IMR-90 (cell line): ENCODE measurements around the gene ATP2B2. TPM values are rescaled to one million over a fixed set of nuclear protein-coding genes. Genes with fewer than 3 reads are reported as not detected.

Experiments
- ATAC-seq: fragments of 200-7000 bp; cut with Tn5 transposase; 2 replicates; pipeline ENCODE4 v1.9.1; 2020; ENCODE audit warnings: low read depth, mild to moderate bottlenecking, moderate library complexity
- BruUV-seq: library from RNA; stranded (reverse); fragments of 400-500 nt; replicated peaks from 2 replicates; lab custom pipeline; 2021; lab: Mats Ljungman, UMichigan
- CTCF ChIA-PET: fragments of 300-600 bp; formaldehyde crosslinking; extraction: SDS; loops from one replicate; lab custom pipeline; 2021; ENCODE audit warnings: antibody characterized with exemption; lab: Yijun Ruan, JAX
- POLR2A ChIA-PET: fragments of 300-600 bp; sonication (Branson Sonifier 250); formaldehyde crosslinking; loops from one replicate; lab custom pipeline; 2022; ENCODE audit warnings: antibody characterized with exemption; ENCODE audit not compliant: unreplicated experiment; lab: Charles Lee
- DNase-seq: peaks from one replicate; pipeline ENCODE4 v3.0.0; 2013
- H2AFZ ChIP-seq: replicated peaks from 2 replicates; pipeline ENCODE3; 2013; ENCODE audit warnings: low read length, mild to moderate bottlenecking; ENCODE audit not compliant: poor library complexity
- H2AK5ac ChIP-seq: 2 replicates; pipeline ENCODE4 v1.6.1; 2013; ENCODE audit warnings: low read depth, low read length, inconsistent platforms
- H2AK9ac ChIP-seq: replicated peaks from 2 replicates; pipeline ENCODE3; 2013; ENCODE audit warnings: mild to moderate bottlenecking, low read depth, low read length, moderate library complexity; ENCODE audit not compliant: poor library complexity
- H2BK120ac ChIP-seq: 2 replicates; pipeline ENCODE4 v1.6.1; 2013; ENCODE audit warnings: low read depth, low read length, inconsistent platforms
- H2BK15ac ChIP-seq: 3 replicates; pipeline ENCODE4 v1.6.1; 2013; ENCODE audit warnings: low read depth, low read length, inconsistent platforms
- H2BK20ac ChIP-seq: 2 replicates; pipeline ENCODE4 v1.6.1; 2013; ENCODE audit warnings: low read depth, mild to moderate bottlenecking, inconsistent platforms, low read length, moderate library complexity
- H2BK5ac ChIP-seq: 2 replicates; pipeline ENCODE4 v1.6.1; 2013; ENCODE audit warnings: mild to moderate bottlenecking, low read depth, low read length, inconsistent platforms; ENCODE audit not compliant: poor library complexity, severe bottlenecking
- H3K14ac ChIP-seq: replicated peaks from 2 replicates; pipeline ENCODE4 v1.6.1; 2013; ENCODE audit warnings: low read depth, low read length, inconsistent platforms
- H3K18ac ChIP-seq: 2 replicates; pipeline ENCODE4 v1.6.1; 2013; ENCODE audit warnings: low read depth, low read length, control low read depth
- H3K23ac ChIP-seq: 2 replicates; pipeline ENCODE4 v1.6.1; 2013; ENCODE audit warnings: low read depth, low read length, inconsistent platforms
- H3K27ac ChIP-seq: 2 replicates; pipeline ENCODE4 v1.5.1; 2013; ENCODE audit warnings: mild to moderate bottlenecking, control low read depth, low read length; ENCODE audit not compliant: insufficient read depth
- H3K27me3 ChIP-seq: 2 replicates; pipeline ENCODE4 v1.6.1; 2013; ENCODE audit warnings: low read length; ENCODE audit not compliant: control insufficient read depth, insufficient read depth
- H3K36me3 ChIP-seq: 2 replicates; pipeline ENCODE4 v1.6.1; 2013; ENCODE audit warnings: low read length, mixed read lengths; ENCODE audit not compliant: control insufficient read depth, insufficient read depth
- H3K4ac ChIP-seq: 2 replicates; pipeline ENCODE4 v1.6.1; 2013; ENCODE audit warnings: low read depth, low read length, inconsistent platforms
- H3K4me1 ChIP-seq: 2 replicates; pipeline ENCODE4 v1.6.1; 2013; ENCODE audit warnings: low read length, mixed read lengths; ENCODE audit not compliant: control insufficient read depth, insufficient read depth
- H3K4me2 ChIP-seq: 2 replicates; pipeline ENCODE4 v1.6.1; 2013; ENCODE audit warnings: low read depth, mild to moderate bottlenecking, control low read depth, low read length, moderate library complexity
- H3K4me3 ChIP-seq: 2 replicates; pipeline ENCODE4 v1.5.1; 2013; ENCODE audit warnings: low read depth, mild to moderate bottlenecking, control low read depth, low read length, moderate library complexity; ENCODE audit not compliant: insufficient read depth
- H3K56ac ChIP-seq: 2 replicates; pipeline ENCODE4 v1.6.1; 2013; ENCODE audit warnings: low read length, inconsistent platforms; ENCODE audit not compliant: insufficient read depth; ENCODE audit errors: extremely low read depth
- H3K79me1 ChIP-seq, 2 experiments: 2 replicates each; pipeline ENCODE4 v1.6.1; 2013; ENCODE audit warnings: low read length in 2 of 2, inconsistent platforms in 1 of 2, low read depth in 1 of 2
- H3K9ac ChIP-seq: 2 replicates; pipeline ENCODE4 v1.6.1; 2013; ENCODE audit warnings: low read depth, low read length, control low read depth
- H3K9me1 ChIP-seq: 2 replicates; pipeline ENCODE4 v1.6.1; 2013; ENCODE audit warnings: low read length, inconsistent platforms; ENCODE audit not compliant: insufficient read depth
- H3K9me3 ChIP-seq: 2 replicates; pipeline ENCODE4 v1.6.1; 2013; ENCODE audit warnings: low read length; ENCODE audit not compliant: control insufficient read depth, insufficient read depth
- H4K20me1 ChIP-seq: 2 replicates; pipeline ENCODE4 v1.6.1; 2013; ENCODE audit warnings: low read length, inconsistent platforms; ENCODE audit not compliant: insufficient read depth
- H4K5ac ChIP-seq: 2 replicates; pipeline ENCODE4 v1.6.1; 2013; ENCODE audit warnings: mild to moderate bottlenecking, low read depth, low read length, control low read depth
- H4K8ac ChIP-seq, 2 experiments: 2 replicates each; pipeline ENCODE4 v1.6.1; 2013; ENCODE audit warnings: low read depth in 2 of 2, low read length in 2 of 2, control low read depth in 1 of 2, inconsistent platforms in 1 of 2
- H4K91ac ChIP-seq: 2 replicates; pipeline ENCODE4 v1.6.1; 2013; ENCODE audit warnings: low read depth, low read length, inconsistent platforms; ENCODE audit not compliant: insufficient read depth
- BHLHE40 ChIP-seq: fragments of 150-350 bp; IDR thresholded peaks from 2 replicates; pipeline ENCODE4 v1.6.1; 2016; ENCODE audit warnings: mild to moderate bottlenecking, low read depth, low read length
- CEBPB ChIP-seq: IDR thresholded peaks from 2 replicates; pipeline ENCODE4 v1.6.1; 2012; ENCODE audit warnings: low read depth, low read length, improper control_type of control experiment
- CHD1 ChIP-seq: IDR thresholded peaks from 2 replicates; pipeline ENCODE4 v1.6.1; 2012; ENCODE audit warnings: low read depth, low read length, improper control_type of control experiment
- FOS ChIP-seq: fragments of 150-350 bp; IDR thresholded peaks from 2 replicates; pipeline ENCODE4 v1.6.1; 2016; ENCODE audit warnings: low read depth, low read length
- MAFK ChIP-seq: IDR thresholded peaks from 2 replicates; pipeline ENCODE4 v1.6.1; 2012; ENCODE audit warnings: low read depth, low read length, improper control_type of control experiment
- MAZ ChIP-seq: IDR thresholded peaks from 2 replicates; pipeline ENCODE4 v1.6.1; 2012; ENCODE audit warnings: low read depth, mild to moderate bottlenecking, low read length, improper control_type of control experiment, moderate library complexity, borderline replicate concordance
- NFE2L2 ChIP-seq: fragments of 150-350 bp; IDR thresholded peaks from 2 replicates; pipeline ENCODE4 v1.6.1; 2016; ENCODE audit warnings: low read depth, mild to moderate bottlenecking, low read length
- POLR2A ChIP-seq: IDR thresholded peaks from 2 replicates; pipeline ENCODE4 v1.6.1; 2012; ENCODE audit warnings: mild to moderate bottlenecking, low read depth, low read length
- RAD21 ChIP-seq: IDR thresholded peaks from 2 replicates; pipeline ENCODE4 v1.6.1; 2012; ENCODE audit warnings: low read length, improper control_type of control experiment
- RCOR1 ChIP-seq: IDR thresholded peaks from 2 replicates; pipeline ENCODE4 v1.6.1; 2012; ENCODE audit warnings: mild to moderate bottlenecking, low read length, improper control_type of control experiment; ENCODE audit not compliant: insufficient replicate concordance
- RFX5 ChIP-seq: IDR thresholded peaks from 2 replicates; pipeline ENCODE4 v1.8.0; 2012; ENCODE audit warnings: low read depth, mild to moderate bottlenecking, low read length, moderate library complexity
- SMC3 ChIP-seq: fragments of 150-350 bp; IDR thresholded peaks from 2 replicates; pipeline ENCODE4 v1.6.1; 2016; ENCODE audit warnings: low read depth, mild to moderate bottlenecking, antibody characterized with exemption, low read length, moderate library complexity
- WGBS, 2 experiments: methylation state at CpG; one replicate each; pipeline versions ENCODE4 v1.1.5 to v1.1.7; 2013; ENCODE audit warnings: missing lambda C conversion rate in 2 of 2; ENCODE audit not compliant: insufficient read length in 1 of 2; ENCODE audit errors: extremely low coverage in 2 of 2; 5-methylcytosine and 5-hydroxymethylcytosine counted together
- dilution Hi-C: fragments of 300-500 bp; cut with HindIII; formaldehyde crosslinking; loops from one replicate; pipeline ENCODE4 v1.14.3; 2018; ENCODE audit warnings: low sequenced_read_pairs; ENCODE audit not compliant: unreplicated experiment
- in situ Hi-C: fragments of 300-500 bp; cut with MboI; formaldehyde crosslinking; loops from 3 replicates; pipeline ENCODE4 v1.14.3; 2019; ENCODE audit warnings: low sequenced_read_pairs, inconsistent platforms, mixed read lengths
- intact Hi-C: fragments of 100-400 bp; cut with micrococcal nuclease; formaldehyde crosslinking; loops from 2 replicates; pipeline ENCODE4 v1.10.0; 2022
- polyA plus RNA-seq, 3 experiments: library from polyadenylated mRNA; depleted of rRNA; stranded (reverse); fragments of >200 nt; gene quantifications; 2 replicates each; pipeline ENCODE4 v1.2.3, GENCODE V29; 2012; ENCODE audit warnings: low replicate concordance in 1 of 3
- total RNA-seq: library from RNA; depleted of rRNA; stranded (reverse); fragments of >200 nt; gene quantifications from 2 replicates; pipeline ENCODE4 v1.2.3, GENCODE V29; 2012

Gene ATP2B2
- total and polyA plus RNA-seq, 2 of the 4 experiments (the other 2 are of a cell fraction) = under 0.01 to 0.02 TPM

DNA sequence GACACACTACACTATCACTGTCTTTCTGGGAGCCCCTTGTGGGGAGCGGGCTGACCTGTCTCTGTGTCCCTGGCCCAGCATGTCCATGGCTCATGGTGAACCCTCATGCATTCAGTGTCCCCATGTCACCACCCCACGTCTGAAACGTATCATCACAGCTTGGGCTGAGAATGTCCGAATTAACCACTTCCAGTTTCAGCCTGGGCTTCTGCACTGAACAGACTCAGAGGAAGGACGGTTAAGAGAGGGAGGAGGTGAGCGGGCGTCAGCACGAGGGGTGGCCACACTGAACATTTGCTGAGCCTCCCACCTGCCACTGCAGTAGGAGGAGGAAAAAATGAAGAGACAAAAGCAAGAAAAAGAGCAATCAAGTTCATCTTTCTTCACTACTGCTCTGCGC is 30.5 kb downstream of the ATP2B2 start:
- no peak overlapping the region for H3K9ac ChIP-seq
- H3K56ac ChIP-seq = no peak overlapping the region
- no peaks in the 10 kb centered on the region for H4K20me1 ChIP-seq
- peaks cover 41% of the 10 kb centered on the region for H3K27me3 ChIP-seq
- no peak overlapping the region for H3K18ac ChIP-seq
- no peak overlapping the region for H2BK20ac ChIP-seq
- intact Hi-C loops (no loop called here), dilution Hi-C loops (no loop called here), in situ Hi-C loops (no loop called here)
- no TSS peak for BruUV-seq
- H4K5ac ChIP-seq = no peak overlapping the region
- H4K8ac ChIP-seq = no peak overlapping the region
- H3K4me1 ChIP-seq = no peaks in the 10 kb centered on the region
- H3K9me3 ChIP-seq = no peaks in the 10 kb centered on the region
- no peaks in the 10 kb centered on the region for H3K9me1 ChIP-seq
- no peak overlapping the region for H3K14ac ChIP-seq
- ChIA-PET CTCF (no interaction called here), POLR2A (no interaction called here)
- H2AFZ ChIP-seq = no peak overlapping the region
- H3K79me1 ChIP-seq = no peaks in the 10 kb centered on the region
- WGBS, 2 experiments = 67% methylated on average over 1 of the region's 9 CpGs; no CpG with 5 or more reads in 1 of the 2 experiments
- H2AK9ac ChIP-seq = peak overlapping the region; percentile 37
- H2BK5ac ChIP-seq = no peak overlapping the region
- no peak overlapping the region for H3K23ac ChIP-seq
- H2BK120ac ChIP-seq = no peak overlapping the region
- H3K36me3 ChIP-seq = no peaks in the 10 kb centered on the region
- ATAC-seq = no peak
- no peak for DNase-seq
- H3K4ac ChIP-seq = no peak overlapping the region
- TF ChIP-seq MAZ (no peak), RAD21 (no peak), FOS (no peak), CEBPB (no peak), MAFK (no peak), RCOR1 (no peak), RFX5 (no peak), CHD1 (no peak), NFE2L2 (no peak), POLR2A (no peak), BHLHE40 (no peak), SMC3 (no peak)
- no peak overlapping the region for H3K4me2 ChIP-seq
- H3K4me3 ChIP-seq = no peak overlapping the region
- H2AK5ac ChIP-seq = no peak overlapping the region
- H4K91ac ChIP-seq = no peak overlapping the region
- no peak overlapping the region for H2BK15ac ChIP-seq
- no peak overlapping the region for H3K27ac ChIP-seq
